Measurements from ENCODE around the gene SLC24A5. TPM values are rescaled to one million over a fixed set of nuclear protein-coding genes. Genes with fewer than 3 reads are reported as not detected.

Gene SLC24A5
- total and polyA plus RNA-seq, 4 donors: not detected

GRCh38 chr15:48185529-48185928 lies 64.7 kb downstream of the SLC24A5 start:
- Histone ChIP-seq H3K27me3 (ENCODE audit: control insufficient read depth in 4 of 4, insufficient read depth in 4 of 4, low read length in 3 of 4) (peaks cover 0 to 2% (median 0%) of the 10 kb centered on the region in 4 donors), H3K4me1 (ENCODE audit: control insufficient read depth in 4 of 4, insufficient read depth in 4 of 4, low read length in 3 of 4) (no peaks in the 10 kb centered on the region), H3K27ac (ENCODE audit: low read depth in 1 of 2, low read length in 2 of 2) (no peak overlapping the region), H3K36me3 (ENCODE audit: control insufficient read depth in 4 of 4, insufficient read depth in 3 of 4, low read depth in 1 of 4, low read length in 3 of 4) (no peaks in the 10 kb centered on the region), H3K9ac (ENCODE audit: low read depth in 1 of 2, low read length in 2 of 2) (no peak overlapping the region), H3K4me3 (ENCODE audit: low read depth in 1 of 3, low read length in 3 of 3) (no peak overlapping the region), H3K9me3 (ENCODE audit: control insufficient read depth in 4 of 4, low read length in 3 of 4) (no peaks in the 10 kb centered on the region)
- TF ChIP-seq YY1 (IDR thresholded peaks at IDR 0.05) (no peak), HNF4A (conservative IDR thresholded peaks at IDR 0.05) (no peak), ATF3 (IDR thresholded peaks at IDR 0.05) (no peak), ZBTB33 (IDR thresholded peaks at IDR 0.05) (no peak), TAF1 (conservative IDR thresholded peaks at IDR 0.05) (no peak), SP1 (IDR thresholded peaks at IDR 0.05) (no peak), GABPA (IDR thresholded peaks at IDR 0.05 in 1 of 2, conservative IDR thresholded peaks at IDR 0.05 in 1 of 2) (no peak), JUND (IDR thresholded peaks at IDR 0.05) (no peak), RAD21 (IDR thresholded peaks at IDR 0.05) (no peak), FOXA1 (IDR thresholded peaks at IDR 0.05) (no peak), HNF4G (IDR thresholded peaks at IDR 0.05) (no peak), NR2F2 (IDR thresholded peaks at IDR 0.05) (no peak), CTCF (IDR thresholded peaks at IDR 0.05; ENCODE audit: low read depth, low read length, missing input control) (no peak), FOXA2 (IDR thresholded peaks at IDR 0.05) (no peak), EGR1 (IDR thresholded peaks at IDR 0.05; ENCODE audit: low read depth in 2 of 2) (no peak), MAX (IDR thresholded peaks at IDR 0.05) (no peak), RXRA (IDR thresholded peaks at IDR 0.05) (no peak), REST (IDR thresholded peaks at IDR 0.05) (no peak)
- DNase-seq (ENCODE audit: low spot score): no peak
- WGBS: 70% methylated on average over 3 of the region's 3 CpGs

All from liver (tissue), 9 donors.